KMS-11 (cell line): ENCODE data around the gene KIF26A.

Experiments
- H2AFZ ChIP-seq: fragments of 200-600 bp; sonication (generic); 2 replicates; pipeline ENCODE4 v1.6.1; 2016; ENCODE audit warnings: antibody characterized with exemption, mixed run types, low read depth
- H3K27ac ChIP-seq: fragments of 200-600 bp; sonication (generic); 2 replicates; pipeline ENCODE4 v1.6.1; 2016; ENCODE audit warnings: mild to moderate bottlenecking, mixed run types
- H3K27me3 ChIP-seq: fragments of 200-600 bp; sonication (generic); 2 replicates; pipeline ENCODE4 v1.6.1; 2017; ENCODE audit warnings: mild to moderate bottlenecking, low read depth, mixed run types, moderate library complexity; ENCODE audit not compliant: insufficient read depth
- H3K36me3 ChIP-seq: fragments of 200-600 bp; sonication (generic); 2 replicates; pipeline ENCODE4 v1.6.1; 2017; ENCODE audit warnings: mild to moderate bottlenecking, mixed run types; ENCODE audit not compliant: insufficient read depth
- H3K4me1 ChIP-seq: fragments of 200-600 bp; sonication (generic); 2 replicates; pipeline ENCODE4 v1.6.1; 2016; ENCODE audit warnings: mild to moderate bottlenecking, low read depth, mixed run types; ENCODE audit not compliant: poor library complexity, severe bottlenecking
- H3K4me2 ChIP-seq: fragments of 200-600 bp; sonication (generic); 2 replicates; pipeline ENCODE4 v1.7.0; 2016; ENCODE audit warnings: mild to moderate bottlenecking, mixed run types
- H3K4me3 ChIP-seq: fragments of 200-600 bp; sonication (generic); IDR thresholded peaks from 2 replicates; pipeline ENCODE4 v1.6.1; 2017; ENCODE audit warnings: low read depth, low read length, mixed read lengths; ENCODE audit not compliant: insufficient read depth
- H3K79me2 ChIP-seq: fragments of 200-600 bp; sonication (generic); 2 replicates; pipeline ENCODE4 v1.6.1; 2016; ENCODE audit warnings: low read depth, mixed run types; ENCODE audit not compliant: insufficient read depth
- H3K9ac ChIP-seq: fragments of 200-600 bp; sonication (generic); 2 replicates; pipeline ENCODE4 v1.6.1; 2016; ENCODE audit warnings: mild to moderate bottlenecking, mixed run types
- H4K20me1 ChIP-seq: fragments of 200-600 bp; sonication (generic); 2 replicates; pipeline ENCODE4 v1.6.1; 2016; ENCODE audit warnings: mild to moderate bottlenecking, mixed run types; ENCODE audit not compliant: insufficient read depth
- CTCF ChIP-seq: fragments of 200-600 bp; sonication (generic); conservative IDR thresholded peaks from 2 replicates; pipeline ENCODE4 v1.6.1; 2017; ENCODE audit warnings: low read depth, mild to moderate bottlenecking, antibody characterized with exemption, low read length, moderate library complexity, mixed read lengths

KIF26A gene

GRCh38 chr14:104183796-104184195 lies 45.4 kb downstream of the KIF26A start:
- no peaks in the 10 kb centered on the region for H3K4me1 ChIP-seq
- H4K20me1 ChIP-seq: no peaks in the 10 kb centered on the region
- H3K4me3 ChIP-seq: no peak overlapping the region
- H3K4me2 ChIP-seq: no peak overlapping the region
- H2AFZ ChIP-seq: no peak overlapping the region
- H3K9ac ChIP-seq: no peak overlapping the region
- TF ChIP-seq CTCF: no peak
- no peak overlapping the region for H3K27ac ChIP-seq
- no peaks in the 10 kb centered on the region for H3K36me3 ChIP-seq
- no peaks in the 10 kb centered on the region for H3K79me2 ChIP-seq
- peaks cover 8% of the 10 kb centered on the region; the same call in 1 of the 2 replicates for H3K27me3 ChIP-seq

GRCh38 chr14:104184506-104184905 lies 46.1 kb downstream of the KIF26A start:
- H3K4me1 ChIP-seq: no peaks in the 10 kb centered on the region
- no peak overlapping the region for H3K4me2 ChIP-seq
- no peak overlapping the region for H3K27ac ChIP-seq
- H2AFZ ChIP-seq: no peak overlapping the region
- H3K79me2 ChIP-seq: no peaks in the 10 kb centered on the region
- H3K27me3 ChIP-seq: peaks cover 8% of the 10 kb centered on the region; the same call in 1 of the 2 replicates
- no peak for TF ChIP-seq CTCF
- no peak overlapping the region for H3K9ac ChIP-seq
- no peaks in the 10 kb centered on the region for H4K20me1 ChIP-seq
- no peak overlapping the region for H3K4me3 ChIP-seq
- H3K36me3 ChIP-seq: no peaks in the 10 kb centered on the region

- Histone ChIP-seq H3K79me2 (no peaks in the 10 kb centered on the region), H3K4me2 (no peak overlapping the region), H3K36me3 (no peaks in the 10 kb centered on the region), H2AFZ (no peak overlapping the region), H3K4me3 (no peak overlapping the region), H3K9ac (no peak overlapping the region), H3K27me3 (peaks cover 10% of the 10 kb centered on the region; the same call in 1 of the 2 replicates), H3K27ac (no peak overlapping the region), H3K4me1 (no peaks in the 10 kb centered on the region), H4K20me1 (no peaks in the 10 kb centered on the region)
- TF ChIP-seq CTCF: no peak
Measured at GRCh38 chr14:104184911-104185499, 46.6 kb downstream of the KIF26A start.

- H4K20me1 ChIP-seq: no peaks in the 10 kb centered on the region
- no peak overlapping the region for H2AFZ ChIP-seq
- H3K4me1 ChIP-seq: no peaks in the 10 kb centered on the region
- peaks cover 13% of the 10 kb centered on the region; the same call in 1 of the 2 replicates for H3K27me3 ChIP-seq
- H3K4me3 ChIP-seq: no peak overlapping the region
- TF ChIP-seq CTCF: no peak
- no peak overlapping the region for H3K27ac ChIP-seq
- H3K9ac ChIP-seq: no peak overlapping the region
- H3K36me3 ChIP-seq: no peaks in the 10 kb centered on the region
- H3K4me2 ChIP-seq: no peak overlapping the region
- H3K79me2 ChIP-seq: no peaks in the 10 kb centered on the region
Measured at GRCh38 chr14:104185916-104186495, 47.6 kb downstream of the KIF26A start.
